GM18861 (cell line): ENCODE results near the gene CYB5RL.
"Not testable (repeated sequence)": the region's sequence is repeated elsewhere in the genome, so short reads cannot be mapped to it uniquely, and the experiment has no call there.

Experiments used
- ATAC-seq: cut with Tn5 transposase; IDR thresholded peaks from one replicate; pipeline ENCODE4 v1.9.1; 2021; ENCODE audit not compliant: unreplicated experiment

Gene CYB5RL

GRCh38 chr1:54199765-54200518, at the start of gene CYB5RL, which contains the start of gene MRPL37:
CYB5RL (minus strand) TSS chr1:54200030; CDS start chr1:54195616, 4,414 bp downstream.
MRPL37 (plus strand) TSS chr1:54200167; CDS start chr1:54200244, 77 bp downstream.
- ATAC-seq: peak; percentile 90

- ATAC-seq: no peak
Measured at GRCh38 chr1:54248966-54249365, 49.1 kb upstream of the CYB5RL start.

- no peak for ATAC-seq
Measured at GRCh38 chr1:54247863-54248515, 48.2 kb upstream of the CYB5RL start.

- no peak for ATAC-seq
Measured at GRCh38 chr1:54246116-54246721, 46.4 kb upstream of the CYB5RL start.

GRCh38 chr1:54245501-54245900, 45.7 kb upstream of the CYB5RL start:
- no peak for ATAC-seq

- no peak for ATAC-seq
Measured at GRCh38 chr1:54244655-54245054, 44.8 kb upstream of the CYB5RL start.

GRCh38 chr1:54243022-54243421, 43.2 kb upstream of the CYB5RL start:
- no peak for ATAC-seq

- ATAC-seq: no peak
Measured at GRCh38 chr1:54241364-54241763, 41.5 kb upstream of the CYB5RL start.

GRCh38 chr1:54240741-54241335, 41.0 kb upstream of the CYB5RL start:
- ATAC-seq: no peak

- ATAC-seq: no peak
Measured at GRCh38 chr1:54239631-54240031, 39.8 kb upstream of the CYB5RL start.

GRCh38 chr1:54239035-54239383, 39.2 kb upstream of the CYB5RL start:
- no peak for ATAC-seq

- ATAC-seq: no peak
Measured at GRCh38 chr1:54238353-54239034, 38.7 kb upstream of the CYB5RL start.

GRCh38 chr1:54237586-54237985, 37.8 kb upstream of the CYB5RL start:
- no peak for ATAC-seq

GRCh38 chr1:54234284-54234683, 34.5 kb upstream of the CYB5RL start:
- no peak for ATAC-seq

GRCh38 chr1:54233196-54233595, 33.4 kb upstream of the CYB5RL start:
- ATAC-seq: not testable (repeated sequence)

GRCh38 chr1:54230507-54231339, 30.9 kb upstream of the CYB5RL start:
- ATAC-seq: no peak

- ATAC-seq: no peak
Measured at GRCh38 chr1:54229281-54229891, 29.6 kb upstream of the CYB5RL start.

GRCh38 chr1:54228638-54229079, 28.8 kb upstream of the CYB5RL start:
- ATAC-seq: no peak

GRCh38 chr1:54227891-54228310, 28.1 kb upstream of the CYB5RL start:
- no peak for ATAC-seq
